A549 (cell line): ENCODE measurements around the gene NCAM2. TPM values are rescaled to one million over a fixed set of nuclear protein-coding genes. Genes with fewer than 3 reads are reported as not detected.

Source experiments
- ATAC-seq, 2 experiments: fragments of 200-7000 bp in 1 of 2; fragments of >200 bp in 1 of 2; cut with Nextera tagmentation in 1 of 2; cut with Tn5 transposase in 1 of 2; 3 replicates each; pipeline versions ENCODE4 v1.8.0 to v1.9.1; 2018 to 2020; ENCODE audit warnings: mild to moderate bottlenecking in 1 of 2, moderate library complexity in 1 of 2
- CTCF ChIA-PET: fragments of 300-600 bp; sonication (Branson Sonifier 250); formaldehyde crosslinking; extraction: SDS; loops from one replicate; lab custom pipeline; 2021; ENCODE audit warnings: antibody characterized with exemption, inconsistent platforms; lab: Yijun Ruan, JAX
- POLR2A ChIA-PET: fragments of 350-600 bp; formaldehyde crosslinking; extraction: SDS; loops from one replicate; lab custom pipeline; 2021; ENCODE audit warnings: antibody characterized with exemption, inconsistent platforms; lab: Yijun Ruan, JAX
- DNase-seq, 2 experiments: peaks; one replicate each; pipeline versions ENCODE4 v3.0.0 to v3.0.0-alpha.2; 2011 to 2016; ENCODE audit warnings: low read depth in 1 of 2, low spot score in 1 of 2
- FAIRE-seq: peaks from 2 replicates; lab custom pipeline; 2011; peaks lifted over from hg19 to GRCh38; lab: Jason Lieb, UNC
- H3K27ac ChIP-seq, 2 experiments: fragments of >200 bp; sonication (Bioruptor Twin); formaldehyde crosslinking; 3 replicates each; pipeline ENCODE4 v1.5.1; 2016 to 2017
- H3K4me1 ChIP-seq: fragments of >200 bp; sonication (Bioruptor Twin); formaldehyde crosslinking; 3 replicates; pipeline ENCODE4 v1.6.1; 2016
- H3K4me2 ChIP-seq: fragments of >200 bp; sonication (Bioruptor Twin); formaldehyde crosslinking; 3 replicates; pipeline ENCODE4 v1.6.1; 2016
- H3K4me3 ChIP-seq: fragments of >200 bp; sonication (Bioruptor Twin); formaldehyde crosslinking; 3 replicates; pipeline ENCODE4 v1.5.1; 2016
- H3K9me3 ChIP-seq: fragments of >200 bp; sonication (Bioruptor Twin); formaldehyde crosslinking; 3 replicates; pipeline ENCODE4 v1.6.1; 2016
- CHD4 ChIP-seq: fragments of 200-600 bp; sonication (generic); IDR thresholded peaks from 2 replicates; pipeline ENCODE4 v1.6.1; 2016; ENCODE audit warnings: antibody characterized with exemption, mild to moderate bottlenecking, borderline replicate concordance
- E2F6 ChIP-seq: IDR thresholded peaks from 2 replicates; pipeline ENCODE4 v1.6.1; 2012; ENCODE audit warnings: low read depth, borderline replicate concordance
- EHF ChIP-seq: fragments of 250-450 bp; sonication (Bioruptor Pico); IDR thresholded peaks from 2 replicates; pipeline ENCODE4 v1.5.0; 2020; ENCODE audit warnings: mild to moderate bottlenecking
- ELK1 ChIP-seq: fragments of 150-350 bp; IDR thresholded peaks from 2 replicates; pipeline ENCODE4 v1.6.1; 2014; ENCODE audit warnings: low read depth, mild to moderate bottlenecking, low read length
- ESRRA ChIP-seq: fragments of 150-350 bp; IDR thresholded peaks from 2 replicates; pipeline ENCODE4 v1.6.1; 2014; ENCODE audit warnings: mild to moderate bottlenecking, low read length, borderline replicate concordance
- HDAC2 ChIP-seq: fragments of 200-600 bp; sonication (generic); IDR thresholded peaks from 2 replicates; pipeline ENCODE4 v1.6.1; 2016
- HES2 ChIP-seq: fragments of >200 bp; sonication (Bioruptor Twin); formaldehyde crosslinking; IDR thresholded peaks from 2 replicates; pipeline ENCODE4 v1.6.1; 2016
- HEYL ChIP-seq: fragments of 250-450 bp; sonication (Bioruptor Pico); IDR thresholded peaks from 2 replicates; pipeline ENCODE4 v1.8.0; 2021; ENCODE audit warnings: mild to moderate bottlenecking, moderate library complexity
- HMGXB4 ChIP-seq: fragments of 250-450 bp; sonication (Bioruptor Pico); IDR thresholded peaks from 2 replicates; pipeline ENCODE4 v1.5.0; 2021; ENCODE audit warnings: mild to moderate bottlenecking, moderate library complexity, borderline replicate concordance
- HOXB13 ChIP-seq: fragments of 250-450 bp; sonication (Bioruptor Pico); IDR thresholded peaks from 2 replicates; pipeline ENCODE4 v1.5.0; 2020; ENCODE audit warnings: low read depth, mild to moderate bottlenecking, moderate library complexity
- HOXB5 ChIP-seq: fragments of 250-450 bp; sonication (Bioruptor Pico); IDR thresholded peaks from 2 replicates; pipeline ENCODE4 v1.5.0; 2020; ENCODE audit warnings: mild to moderate bottlenecking, moderate library complexity
- KDM5A ChIP-seq: fragments of 200-600 bp; sonication (generic); IDR thresholded peaks from 2 replicates; pipeline ENCODE4 v1.6.1; 2016; ENCODE audit warnings: antibody characterized with exemption, mild to moderate bottlenecking
- MAFK ChIP-seq: fragments of 450-650 bp; IDR thresholded peaks from 2 replicates; pipeline ENCODE4 v1.6.1; 2014; ENCODE audit not compliant: partially characterized antibody
- MAZ ChIP-seq: fragments of 150-350 bp; IDR thresholded peaks from 2 replicates; pipeline ENCODE4 v1.6.1; 2014; ENCODE audit warnings: antibody characterized with exemption, low read depth, low read length, borderline replicate concordance
- NPAS2 ChIP-seq: fragments of 250-450 bp; sonication (Bioruptor Pico); IDR thresholded peaks from 2 replicates; pipeline ENCODE4 v1.8.0; 2022; ENCODE audit warnings: mild to moderate bottlenecking, moderate library complexity, borderline replicate concordance
- PBX3 ChIP-seq: IDR thresholded peaks from 2 replicates; pipeline ENCODE4 v1.6.1; 2012
- PHF8 ChIP-seq: fragments of 200-600 bp; sonication (generic); IDR thresholded peaks from 2 replicates; pipeline ENCODE4 v1.6.1; 2016; ENCODE audit warnings: low read depth, mild to moderate bottlenecking, antibody characterized with exemption, moderate library complexity, borderline replicate concordance
- RAD21 ChIP-seq, 2 experiments: fragments of >200 bp in 1 of 2; sonication (Bioruptor Twin) in 1 of 2; formaldehyde crosslinking in 1 of 2; IDR thresholded peaks in 1 of 2; conservative IDR thresholded peaks in 1 of 2; 2 replicates in 1 of 2; 3 replicates in 1 of 2; pipeline ENCODE4 v1.6.1; 2012 to 2018; ENCODE audit warnings: inconsistent platforms in 1 of 2
- USF2 ChIP-seq: fragments of 450-650 bp; IDR thresholded peaks from 2 replicates; pipeline ENCODE4 v1.6.1; 2014; ENCODE audit warnings: antibody characterized with exemption
- ZSCAN20 ChIP-seq: fragments of 250-450 bp; sonication (Bioruptor Pico); IDR thresholded peaks from 2 replicates; pipeline ENCODE4 v1.8.0; 2022; ENCODE audit warnings: mild to moderate bottlenecking, moderate library complexity
- WGBS: methylation state at CpG from one replicate; pipeline ENCODE4 v1.1.6; 2017; ENCODE audit errors: missing lambda C conversion rate; 5-methylcytosine and 5-hydroxymethylcytosine counted together
- polyA plus RNA-seq, 4 experiments: library from polyadenylated mRNA; depleted of rRNA in 3 of 4; stranded (reverse); fragments of >200 nt; fragmentation: RNase III in 1 of 4; extraction: RNeasy Plus Mini Kit Qiagen cat#74134 plus additional on column Dnase treatment in 1 of 4; gene quantifications; 2 replicates in 3 of 4; 3 replicates in 1 of 4; pipeline ENCODE4 v1.2.3, GENCODE V29; 2011 to 2017

NCAM2 gene
- polyA plus RNA-seq, 2 of the 4 experiments (the other 2 are of a cell fraction), result not detected

GRCh38 chr21:21415741-21416140, 417.5 kb downstream of the NCAM2 start (continued):
- no peak for TF ChIP-seq ZSCAN20
- TF ChIP-seq, all 56 proteins: peak for 0

GRCh38 chr21:21434944-21435343, 436.7 kb downstream of the NCAM2 start:
- ATAC-seq, result no peak
- ChIA-PET POLR2A (no interaction called here), CTCF (no interaction called here)
- FAIRE-seq, result no peak
- no peak for TF ChIP-seq ZSCAN20
- no peak for TF ChIP-seq CHD4
- no peak for TF ChIP-seq ELK1
- no peak for TF ChIP-seq HEYL (CRISPR knock-in tag)
- no peak for TF ChIP-seq MAFK
- no peak for TF ChIP-seq HDAC2
- no peak for TF ChIP-seq PBX3
- TF ChIP-seq KDM5A, result no peak
- TF ChIP-seq PHF8, result no peak
- TF ChIP-seq ESRRA, result no peak
- TF ChIP-seq EHF (CRISPR knock-in tag), result no peak
- no peak for TF ChIP-seq USF2
- no peak for TF ChIP-seq HMGXB4 (CRISPR knock-in tag)
- no peak for TF ChIP-seq HES2
- no peak for TF ChIP-seq E2F6
- TF ChIP-seq RAD21 (conservative IDR thresholded peaks at IDR 0.05 in 1 of 2, IDR thresholded peaks at IDR 0.05 in 1 of 2), result no peak
- TF ChIP-seq HOXB13 (CRISPR knock-in tag), result no peak
- no peak for TF ChIP-seq HOXB5 (CRISPR knock-in tag)
- no peak for TF ChIP-seq MAZ
- no peak for TF ChIP-seq NPAS2 (CRISPR knock-in tag)
- no peak for DNase-seq
- 0% methylated on average over 1 of the region's 1 CpG for WGBS
- H3K4me1 ChIP-seq, result no peaks in the 10 kb centered on the region
- no peak overlapping the region for H3K4me3 ChIP-seq
- H3K9me3 ChIP-seq, result no peaks in the 10 kb centered on the region
- no peak overlapping the region for H3K27ac ChIP-seq
- no peak overlapping the region for H3K4me2 ChIP-seq
